ENCODE data around the gene MARCHF10. TPM values are rescaled to one million over a fixed set of nuclear protein-coding genes. Genes with fewer than 3 reads are reported as not detected.

Gene MARCHF10
- total and polyA plus RNA-seq, 2 of the 13 experiments (the other 11 are each of a cell fraction or from before 2014, with no cell fraction given): not detected

- TF ChIP-seq CBFB (CRISPR knock-in tag; IDR thresholded peaks at IDR 0.05) (no peak), CREB3 (CRISPR knock-in tag; IDR thresholded peaks at IDR 0.05) (no peak), POGZ (CRISPR knock-in tag; IDR thresholded peaks at IDR 0.05) (no peak), DZIP1 (CRISPR knock-in tag; IDR thresholded peaks at IDR 0.05) (no peak), ATF1 (CRISPR knock-in tag; IDR thresholded peaks at IDR 0.05) (no peak), RBM39 (IDR thresholded peaks at IDR 0.05; ENCODE audit: low read depth, low read length, poor library complexity, severe bottlenecking) (no peak), ZNF724P (CRISPR knock-in tag; IDR thresholded peaks at IDR 0.05; ENCODE audit: borderline replicate concordance) (no peak), PAXIP1 (CRISPR knock-in tag; conservative IDR thresholded peaks at IDR 0.05) (no peak), NR2F6 (IDR thresholded peaks at IDR 0.05) (no peak), NR2F6 (CRISPR knock-in tag; IDR thresholded peaks at IDR 0.05) (no peak)
- TF ChIP-seq, protein P1, sequence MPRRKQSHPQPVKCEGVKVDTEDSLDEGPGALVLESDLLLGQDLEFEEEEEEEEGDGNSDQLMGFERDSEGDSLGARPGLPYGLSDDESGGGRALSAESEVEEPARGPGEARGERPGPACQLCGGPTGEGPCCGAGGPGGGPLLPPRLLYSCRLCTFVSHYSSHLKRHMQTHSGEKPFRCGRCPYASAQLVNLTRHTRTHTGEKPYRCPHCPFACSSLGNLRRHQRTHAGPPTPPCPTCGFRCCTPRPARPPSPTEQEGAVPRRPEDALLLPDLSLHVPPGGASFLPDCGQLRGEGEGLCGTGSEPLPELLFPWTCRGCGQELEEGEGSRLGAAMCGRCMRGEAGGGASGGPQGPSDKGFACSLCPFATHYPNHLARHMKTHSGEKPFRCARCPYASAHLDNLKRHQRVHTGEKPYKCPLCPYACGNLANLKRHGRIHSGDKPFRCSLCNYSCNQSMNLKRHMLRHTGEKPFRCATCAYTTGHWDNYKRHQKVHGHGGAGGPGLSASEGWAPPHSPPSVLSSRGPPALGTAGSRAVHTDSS (CRISPR knock-in tag; conservative IDR thresholded peaks at IDR 0.05): no peak
Measured at GRCh38 chr17:62712171-62712581, 95.9 kb downstream of the MARCHF10 start (continued).
